HG03432 (cell line): ENCODE measurements around the gene C2.
"Not testable (repeated sequence)": the region's sequence is repeated elsewhere in the genome, so short reads cannot be mapped to it uniquely, and the experiment has no call there.

ENCODE experiments used
- ATAC-seq: cut with Tn5 transposase; IDR thresholded peaks from one replicate; pipeline ENCODE4 v1.9.1; 2021; ENCODE audit warnings: mild to moderate bottlenecking, moderate library complexity; ENCODE audit not compliant: unreplicated experiment

The C2 gene

DNA sequence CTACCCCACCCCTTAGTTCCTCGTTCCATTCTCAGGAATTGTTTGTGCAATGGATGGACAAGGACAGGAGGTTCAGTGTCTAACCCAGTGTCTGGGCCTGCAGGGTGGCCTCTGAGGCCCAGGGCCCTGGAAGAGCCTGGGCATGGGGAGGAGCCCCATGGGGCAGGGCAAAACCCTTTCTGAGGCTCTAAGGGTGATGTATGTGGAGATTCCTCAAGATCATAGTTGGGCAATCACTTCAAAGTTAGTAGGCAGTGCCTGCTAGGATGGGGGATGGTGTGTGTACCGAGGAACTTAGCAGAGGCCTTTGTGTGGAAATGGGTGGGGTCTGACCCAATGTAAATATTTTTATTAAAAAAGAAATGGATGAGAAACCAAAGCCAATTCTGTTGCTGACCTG is 6.7 kb upstream of the C2 start:
- no peak for ATAC-seq

DNA sequence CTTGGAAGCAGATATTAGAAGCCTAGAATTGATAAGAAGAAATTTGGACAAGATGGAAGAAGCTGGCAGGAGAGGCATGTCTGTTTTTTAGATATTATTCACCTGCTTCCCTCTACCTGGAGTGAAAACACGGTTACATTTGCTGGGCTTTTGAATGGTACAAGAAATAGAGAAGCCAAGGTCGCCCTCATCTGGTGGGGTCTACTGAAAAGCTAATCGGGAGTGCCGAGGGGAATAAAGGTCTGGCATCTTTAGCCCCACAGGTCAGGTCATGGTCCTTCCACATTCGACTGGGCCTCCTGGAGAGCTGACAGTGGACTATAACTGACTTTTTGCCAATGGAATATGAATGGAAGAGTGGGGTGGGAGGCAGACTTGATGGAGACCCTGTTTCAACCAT is 4.6 kb upstream of the C2 start:
- no peak for ATAC-seq

DNA sequence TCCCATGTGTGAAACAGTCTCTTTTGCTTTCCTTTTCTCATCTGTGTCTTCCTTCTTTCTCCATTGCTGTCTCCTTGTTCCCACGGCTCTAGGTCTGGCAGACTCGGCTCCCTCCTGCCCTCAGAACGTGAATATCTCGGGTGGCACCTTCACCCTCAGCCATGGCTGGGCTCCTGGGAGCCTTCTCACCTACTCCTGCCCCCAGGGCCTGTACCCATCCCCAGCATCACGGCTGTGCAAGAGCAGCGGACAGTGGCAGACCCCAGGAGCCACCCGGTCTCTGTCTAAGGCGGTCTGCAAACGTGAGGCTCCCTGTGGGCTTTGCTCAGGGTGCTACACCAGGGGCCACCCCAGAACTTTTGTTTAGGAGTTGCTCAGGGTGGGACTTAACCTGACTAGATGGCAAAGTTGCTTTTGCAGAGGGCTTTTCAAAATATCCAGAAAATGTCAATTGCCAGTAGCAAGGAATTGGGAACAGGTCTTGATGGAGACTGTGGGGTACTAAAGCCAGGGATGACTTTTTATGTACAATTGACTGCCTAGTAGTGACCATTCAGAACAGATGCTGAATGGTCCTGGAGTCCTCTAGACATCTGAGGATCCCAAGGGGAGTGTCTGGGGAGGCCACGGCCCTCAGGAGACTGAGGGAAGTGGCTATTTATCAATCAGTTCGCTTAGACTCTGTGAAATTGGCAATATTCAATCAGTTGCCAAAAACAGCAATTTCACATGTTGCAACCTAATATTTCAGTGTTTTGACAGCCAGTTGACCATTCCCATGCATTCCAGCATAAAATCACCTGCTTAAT is 550 bp downstream of the C2 start:
- no peak for ATAC-seq

DNA sequence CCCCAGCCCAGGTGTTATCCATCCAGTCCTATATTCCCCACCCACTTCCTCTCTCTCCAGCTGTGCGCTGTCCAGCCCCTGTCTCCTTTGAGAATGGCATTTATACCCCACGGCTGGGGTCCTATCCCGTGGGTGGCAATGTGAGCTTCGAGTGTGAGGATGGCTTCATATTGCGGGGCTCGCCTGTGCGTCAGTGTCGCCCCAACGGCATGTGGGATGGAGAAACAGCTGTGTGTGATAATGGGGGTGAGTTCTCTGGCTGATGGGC is 1.1 kb downstream of the C2 start:
- ATAC-seq, result no peak

DNA sequence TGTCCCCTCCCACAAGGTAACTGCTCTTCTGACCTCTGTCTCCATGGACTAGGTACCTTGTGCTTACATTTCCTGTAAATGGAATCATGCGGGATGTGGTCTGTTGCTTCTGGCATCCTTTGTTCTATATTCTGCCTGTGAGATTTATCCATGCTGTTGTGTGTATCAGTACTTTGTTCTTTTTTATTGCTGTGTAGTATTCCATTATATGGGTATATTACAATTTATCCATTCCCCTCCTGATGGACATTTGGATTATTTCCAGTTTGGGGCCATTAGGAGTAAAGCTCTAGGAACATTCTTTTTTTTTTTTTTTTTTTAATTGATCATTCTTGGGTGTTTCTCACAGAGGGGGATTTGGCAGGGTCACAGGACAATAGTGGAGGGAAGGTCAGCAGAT is 3.4 kb downstream of the C2 start:
- ATAC-seq, result no peak

DNA sequence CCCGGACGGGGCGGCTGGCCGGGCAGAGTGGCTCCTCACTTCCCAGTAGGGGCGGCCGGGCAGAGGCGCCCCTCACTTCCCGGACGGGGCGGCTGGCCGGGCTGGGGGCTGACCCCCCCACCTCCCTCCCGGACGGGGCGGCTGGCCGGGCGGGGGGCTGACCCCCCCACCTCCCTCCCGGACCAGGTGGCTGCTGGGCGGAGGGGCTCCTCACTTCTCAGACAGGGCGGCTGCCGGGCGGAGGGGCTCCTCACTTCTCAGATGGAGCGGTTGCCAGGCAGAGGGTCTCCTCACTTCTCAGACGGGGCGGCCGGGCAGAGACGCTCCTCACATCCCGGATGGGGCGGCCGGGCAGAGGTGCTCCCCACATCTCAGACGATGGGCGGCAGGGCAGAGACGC is 4.6 kb downstream of the C2 start:
- ATAC-seq, result not testable (repeated sequence)

DNA sequence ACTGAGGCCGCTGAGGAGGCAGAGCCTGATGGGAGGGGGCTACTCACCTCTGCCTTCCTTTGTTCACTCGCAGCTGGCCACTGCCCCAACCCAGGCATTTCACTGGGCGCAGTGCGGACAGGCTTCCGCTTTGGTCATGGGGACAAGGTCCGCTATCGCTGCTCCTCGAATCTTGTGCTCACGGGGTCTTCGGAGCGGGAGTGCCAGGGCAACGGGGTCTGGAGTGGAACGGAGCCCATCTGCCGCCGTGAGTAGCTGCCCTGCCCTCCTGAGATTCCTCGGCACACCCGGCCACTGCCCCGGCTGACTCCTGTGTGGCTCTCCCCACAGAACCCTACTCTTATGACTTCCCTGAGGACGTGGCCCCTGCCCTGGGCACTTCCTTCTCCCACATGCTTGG is 6.0 kb downstream of the C2 start:
- ATAC-seq, result no peak

DNA sequence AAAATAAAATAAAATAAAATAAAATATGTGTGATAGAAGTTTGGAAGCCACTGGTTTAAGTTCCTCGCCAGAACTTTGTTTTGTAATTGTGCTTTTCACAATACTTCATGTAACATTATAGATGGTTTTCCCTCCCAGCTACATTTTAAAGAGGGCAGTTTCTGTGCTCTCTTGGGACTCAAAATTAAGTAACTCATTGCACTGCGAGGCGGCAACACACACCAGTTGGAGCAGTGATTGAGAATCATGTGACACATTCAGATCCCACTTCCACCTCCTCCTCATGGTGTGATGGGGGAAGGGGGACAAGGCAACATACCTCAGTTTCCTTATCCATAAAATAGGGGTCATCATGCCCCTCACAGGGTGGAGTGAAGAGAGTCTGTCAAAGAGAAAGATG is 7.5 kb downstream of the C2 start:
- ATAC-seq, result no peak

DNA sequence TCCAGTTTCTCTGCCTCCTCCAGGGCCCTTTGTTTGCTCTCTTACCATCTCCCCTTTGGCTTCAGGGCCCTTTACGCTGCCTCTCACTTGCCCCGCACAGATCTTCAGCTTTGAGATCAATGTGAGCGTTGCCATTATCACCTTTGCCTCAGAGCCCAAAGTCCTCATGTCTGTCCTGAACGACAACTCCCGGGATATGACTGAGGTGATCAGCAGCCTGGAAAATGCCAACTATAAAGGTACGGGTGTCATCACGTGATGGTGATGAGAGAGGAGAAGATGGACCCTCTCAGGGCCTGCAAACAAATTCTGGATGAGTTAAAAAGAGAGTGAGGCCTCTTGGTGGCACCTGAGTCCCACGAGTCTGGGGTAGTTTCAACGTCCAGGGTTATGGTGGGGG is 8.3 kb downstream of the C2 start:
- ATAC-seq, result no peak

DNA sequence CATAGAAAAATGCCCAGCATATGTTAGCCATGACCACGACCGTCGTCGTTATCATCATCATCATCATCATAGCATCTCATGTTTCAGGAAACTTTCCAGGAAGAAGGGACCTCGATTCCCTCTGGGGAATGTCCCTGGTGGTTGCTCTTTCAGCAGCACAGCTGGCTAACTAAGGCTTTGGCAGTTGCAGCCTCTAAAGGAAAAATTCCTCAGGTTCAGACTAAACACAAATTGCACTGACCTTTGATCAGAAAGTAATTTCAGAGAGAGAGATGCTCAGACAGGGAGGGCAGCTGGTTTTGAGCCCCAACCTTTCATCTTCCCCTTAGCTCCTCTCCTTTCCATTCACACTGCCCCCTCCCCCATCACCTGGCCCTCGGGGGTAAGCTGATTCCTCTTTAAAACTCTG is 12.7 kb downstream of the C2 start:
- ATAC-seq, result no peak

DNA sequence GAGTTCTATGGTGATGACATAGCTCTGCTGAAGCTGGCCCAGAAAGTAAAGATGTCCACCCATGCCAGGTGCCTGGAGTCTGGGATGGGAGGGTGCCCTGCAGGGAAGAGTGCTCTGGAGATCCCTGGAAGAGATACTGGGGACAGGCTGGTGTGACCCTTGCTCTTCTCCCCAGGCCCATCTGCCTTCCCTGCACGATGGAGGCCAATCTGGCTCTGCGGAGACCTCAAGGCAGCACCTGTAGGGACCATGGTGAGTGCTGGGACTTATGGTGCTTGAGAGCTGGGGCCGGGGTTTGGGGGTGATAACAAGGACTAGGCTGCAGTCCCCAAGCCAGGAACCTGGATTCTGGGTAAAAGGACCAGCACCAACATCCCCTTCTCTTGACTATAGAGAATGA is 16.2 kb downstream of the C2 start:
- no peak for ATAC-seq

DNA sequence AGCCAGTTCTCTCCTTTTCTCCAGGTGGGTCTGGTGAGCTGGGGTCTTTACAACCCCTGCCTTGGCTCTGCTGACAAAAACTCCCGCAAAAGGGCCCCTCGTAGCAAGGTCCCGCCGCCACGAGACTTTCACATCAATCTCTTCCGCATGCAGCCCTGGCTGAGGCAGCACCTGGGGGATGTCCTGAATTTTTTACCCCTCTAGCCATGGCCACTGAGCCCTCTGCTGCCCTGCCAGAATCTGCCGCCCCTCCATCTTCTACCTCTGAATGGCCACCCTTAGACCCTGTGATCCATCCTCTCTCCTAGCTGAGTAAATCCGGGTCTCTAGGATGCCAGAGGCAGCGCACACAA is 17.6 kb downstream of the C2 start:
- ATAC-seq, result no peak

DNA sequence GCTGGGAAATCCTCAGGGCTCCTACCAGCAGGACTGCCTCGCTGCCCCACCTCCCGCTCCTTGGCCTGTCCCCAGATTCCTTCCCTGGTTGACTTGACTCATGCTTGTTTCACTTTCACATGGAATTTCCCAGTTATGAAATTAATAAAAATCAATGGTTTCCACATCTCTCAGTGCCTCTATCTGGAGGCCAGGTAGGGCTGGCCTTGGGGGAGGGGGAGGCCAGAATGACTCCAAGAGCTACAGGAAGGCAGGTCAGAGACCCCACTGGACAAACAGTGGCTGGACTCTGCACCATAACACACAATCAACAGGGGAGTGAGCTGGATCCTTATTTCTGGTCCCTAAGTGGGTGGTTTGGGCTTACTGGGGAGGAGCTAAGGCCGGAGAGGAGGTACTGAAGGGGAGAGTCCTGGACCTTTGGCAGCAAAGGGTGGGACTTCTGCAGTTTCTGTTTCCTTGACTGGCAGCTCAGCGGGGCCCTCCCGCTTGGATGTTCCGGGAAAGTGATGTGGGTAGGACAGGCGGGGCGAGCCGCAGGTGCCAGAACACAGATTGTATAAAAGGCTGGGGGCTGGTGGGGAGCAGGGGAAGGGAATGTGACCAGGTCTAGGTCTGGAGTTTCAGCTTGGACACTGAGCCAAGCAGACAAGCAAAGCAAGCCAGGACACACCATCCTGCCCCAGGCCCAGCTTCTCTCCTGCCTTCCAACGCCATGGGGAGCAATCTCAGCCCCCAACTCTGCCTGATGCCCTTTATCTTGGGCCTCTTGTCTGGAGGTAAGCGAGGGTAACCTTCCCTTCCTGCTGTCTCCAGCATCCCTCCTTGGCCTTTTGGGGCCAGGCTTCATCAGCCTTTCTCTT is 18.2 kb downstream of the C2 start, which contains the start of gene CFB:
Gene CFB, plus strand, starts transcription at position 589 of the 863 bp plus-strand sequence. Its CDS starts 127 bp downstream, at position 716.
- ATAC-seq, result no peak

DNA sequence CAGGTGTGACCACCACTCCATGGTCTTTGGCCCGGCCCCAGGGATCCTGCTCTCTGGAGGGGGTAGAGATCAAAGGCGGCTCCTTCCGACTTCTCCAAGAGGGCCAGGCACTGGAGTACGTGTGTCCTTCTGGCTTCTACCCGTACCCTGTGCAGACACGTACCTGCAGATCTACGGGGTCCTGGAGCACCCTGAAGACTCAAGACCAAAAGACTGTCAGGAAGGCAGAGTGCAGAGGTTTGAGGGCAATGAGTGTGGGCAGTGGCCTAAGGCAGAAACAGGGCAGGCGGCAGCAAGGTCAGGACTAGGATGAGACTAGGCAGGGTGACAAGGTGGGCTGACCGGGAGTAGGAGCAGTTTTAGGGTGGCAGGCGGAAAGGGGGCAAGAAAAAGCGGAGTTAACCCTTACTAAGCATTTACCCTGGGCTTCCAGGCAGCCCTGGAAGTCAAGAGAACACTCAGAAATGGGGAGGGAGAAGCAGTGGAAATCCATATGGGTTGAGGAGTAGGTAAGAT is 18.9 kb downstream of the C2 start:
- ATAC-seq, result no peak

DNA sequence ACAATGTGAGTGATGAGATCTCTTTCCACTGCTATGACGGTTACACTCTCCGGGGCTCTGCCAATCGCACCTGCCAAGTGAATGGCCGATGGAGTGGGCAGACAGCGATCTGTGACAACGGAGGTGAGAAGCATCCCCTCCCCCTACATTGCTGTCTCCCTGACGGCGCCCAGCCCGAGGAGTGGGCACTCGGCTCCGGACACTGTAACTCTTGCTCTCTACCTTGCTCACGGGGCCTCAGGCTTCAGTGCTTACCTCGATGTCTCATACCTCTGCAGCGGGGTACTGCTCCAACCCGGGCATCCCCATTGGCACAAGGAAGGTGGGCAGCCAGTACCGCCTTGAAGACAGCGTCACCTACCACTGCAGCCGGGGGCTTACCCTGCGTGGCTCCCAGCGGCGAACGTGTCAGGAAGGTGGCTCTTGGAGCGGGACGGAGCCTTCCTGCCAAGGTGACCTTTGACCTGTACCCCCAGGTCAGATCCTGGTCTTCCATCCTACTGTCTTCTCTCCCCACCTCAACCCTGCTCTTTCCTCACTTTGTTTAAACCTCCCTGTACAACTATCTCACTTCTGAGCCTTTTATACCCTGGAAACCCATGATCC is 19.7 kb downstream of the C2 start:
- no peak for ATAC-seq

DNA sequence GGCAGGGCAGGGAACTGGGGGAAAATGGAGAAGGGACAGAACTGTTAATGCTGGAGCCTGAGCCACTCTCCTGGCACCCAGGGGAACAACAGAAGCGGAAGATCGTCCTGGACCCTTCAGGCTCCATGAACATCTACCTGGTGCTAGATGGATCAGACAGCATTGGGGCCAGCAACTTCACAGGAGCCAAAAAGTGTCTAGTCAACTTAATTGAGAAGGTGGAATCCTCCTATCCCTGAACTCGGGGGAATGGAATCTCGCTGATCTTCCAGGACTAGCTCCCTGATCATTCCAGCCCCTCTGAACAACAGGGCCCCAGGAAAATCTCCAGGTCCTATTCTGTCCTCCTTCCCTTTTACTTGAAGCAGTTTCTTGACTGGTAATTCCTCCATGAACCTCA is 20.3 kb downstream of the C2 start:
- no peak for ATAC-seq

DNA sequence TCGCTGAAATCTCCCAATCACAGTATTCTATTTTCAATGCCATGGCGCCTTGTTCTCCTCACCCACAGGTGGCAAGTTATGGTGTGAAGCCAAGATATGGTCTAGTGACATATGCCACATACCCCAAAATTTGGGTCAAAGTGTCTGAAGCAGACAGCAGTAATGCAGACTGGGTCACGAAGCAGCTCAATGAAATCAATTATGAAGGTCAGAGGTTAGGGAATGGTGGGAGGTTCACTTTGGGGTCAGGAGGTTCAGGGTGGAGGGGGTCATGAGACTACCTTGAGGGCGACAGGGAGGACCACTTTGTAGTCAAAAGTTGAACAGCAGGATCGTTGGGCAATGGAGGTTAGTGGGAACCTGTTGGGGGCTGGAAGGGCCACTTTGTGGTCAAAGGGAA is 20.8 kb downstream of the C2 start:
- ATAC-seq, result no peak

DNA sequence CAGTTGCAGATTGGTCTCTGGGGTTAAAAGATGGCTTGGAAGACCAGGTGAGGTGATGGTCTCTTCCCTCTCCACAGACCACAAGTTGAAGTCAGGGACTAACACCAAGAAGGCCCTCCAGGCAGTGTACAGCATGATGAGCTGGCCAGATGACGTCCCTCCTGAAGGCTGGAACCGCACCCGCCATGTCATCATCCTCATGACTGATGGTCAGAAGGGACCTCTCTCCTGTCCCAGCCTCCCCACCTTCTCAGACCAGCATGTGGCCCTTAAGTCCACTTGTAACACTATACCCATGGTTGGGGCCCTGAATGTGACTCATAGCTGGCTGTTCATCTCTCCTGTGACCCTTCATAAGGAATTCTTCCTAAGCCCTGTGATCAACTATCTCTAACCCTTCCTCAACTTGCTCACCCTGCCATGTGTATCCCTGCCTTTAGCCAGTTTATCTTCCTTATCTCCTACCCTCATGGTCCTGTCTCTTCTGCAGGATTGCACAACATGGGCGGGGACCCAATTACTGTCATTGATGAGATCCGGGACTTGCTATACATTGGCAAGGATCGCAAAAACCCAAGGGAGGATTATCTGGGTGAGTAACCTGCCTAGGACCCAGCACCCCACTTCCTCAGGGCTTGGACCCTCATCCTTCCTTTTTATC is 21.4 kb downstream of the C2 start:
- no peak for ATAC-seq

DNA sequence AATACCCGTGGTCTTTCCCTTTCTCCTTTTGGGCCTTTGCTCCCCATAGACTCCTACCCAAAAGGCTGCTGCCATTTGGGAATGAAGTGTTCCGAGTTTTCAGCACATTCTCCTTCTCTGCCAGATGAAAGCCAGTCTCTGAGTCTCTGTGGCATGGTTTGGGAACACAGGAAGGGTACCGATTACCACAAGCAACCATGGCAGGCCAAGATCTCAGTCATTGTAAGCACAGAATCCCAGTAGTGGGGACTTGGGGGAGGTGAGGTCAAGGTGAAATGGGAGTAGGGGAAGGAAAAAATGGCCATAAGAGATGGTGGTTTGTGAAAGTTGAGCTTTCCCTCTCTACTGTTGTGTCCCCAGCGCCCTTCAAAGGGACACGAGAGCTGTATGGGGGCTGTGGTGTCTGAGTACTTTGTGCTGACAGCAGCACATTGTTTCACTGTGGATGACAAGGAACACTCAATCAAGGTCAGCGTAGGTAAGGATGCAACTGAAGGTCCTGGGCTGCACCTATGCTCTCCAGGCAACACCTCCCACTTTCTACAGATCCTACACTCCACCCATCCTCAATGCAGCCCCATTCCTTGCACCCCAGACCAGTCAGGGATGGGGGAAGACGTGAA is 22.5 kb downstream of the C2 start:
- no peak for ATAC-seq

DNA sequence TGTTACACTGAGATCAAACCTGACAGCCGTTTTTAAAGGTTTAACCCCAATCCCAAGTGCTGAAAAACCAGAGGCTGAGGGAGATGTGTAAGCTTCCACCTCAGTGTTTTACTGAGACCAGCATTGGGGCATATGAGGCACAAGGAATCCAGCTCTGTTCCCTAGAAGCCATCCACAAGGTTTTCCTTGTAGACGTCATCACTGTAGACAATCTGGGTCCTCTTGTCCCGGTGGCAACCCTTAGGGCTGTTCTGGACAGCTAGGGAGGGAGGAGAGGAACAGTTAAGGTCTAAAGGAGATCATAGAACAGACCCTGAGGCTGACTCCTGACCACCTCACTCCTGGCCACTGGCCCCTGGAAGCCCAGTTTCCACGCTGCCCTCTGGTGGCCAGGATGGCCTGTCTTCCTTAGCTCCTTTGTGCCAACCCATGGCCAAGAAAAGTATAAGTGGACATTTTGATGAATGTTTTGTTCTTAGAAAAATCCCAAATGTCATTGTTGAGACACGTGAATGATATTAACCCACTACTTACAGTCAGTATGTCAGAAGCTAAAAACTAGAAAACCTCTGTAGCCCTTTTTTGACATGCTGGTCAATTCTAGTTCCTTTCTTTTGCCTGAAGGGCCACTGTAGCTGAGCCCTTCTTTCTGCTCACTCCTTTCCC is 24.8 kb downstream of the C2 start:
- no peak for ATAC-seq
